OCI-LY7 (cell line): ENCODE data around the gene RAD51B. TPM values are rescaled to one million over a fixed set of nuclear protein-coding genes. Genes with fewer than 3 reads are reported as not detected.

ENCODE experiments used
- BruUV-seq: library from RNA; stranded (reverse); fragments of 400-500 nt; replicated peaks from 2 replicates; lab custom pipeline; 2021; lab: Mats Ljungman, UMichigan
- CTCF ChIA-PET: fragments of 300-600 bp; sonication (Branson Sonifier 250); formaldehyde crosslinking; loops from one replicate; lab custom pipeline; 2022; ENCODE audit warnings: antibody characterized with exemption; ENCODE audit not compliant: unreplicated experiment; lab: Charles Lee
- POLR2A ChIA-PET: fragments of 300-600 bp; sonication (Branson Sonifier 250); formaldehyde crosslinking; loops from one replicate; lab custom pipeline; 2022; ENCODE audit warnings: antibody characterized with exemption; lab: Charles Lee
- DNase-seq: peaks from one replicate; pipeline ENCODE4 v3.0.0-alpha.2; 2015; ENCODE audit warnings: low spot score
- H2AFZ ChIP-seq: fragments of 200-600 bp; sonication (generic), shearing (Covaris generic); 2 replicates; pipeline ENCODE4 v1.6.1; 2014; ENCODE audit warnings: mild to moderate bottlenecking, antibody characterized with exemption, low read length, moderate library complexity
- H3K27ac ChIP-seq: fragments of 200-600 bp; sonication (generic); 2 replicates; pipeline ENCODE4 v1.5.1; 2014; ENCODE audit warnings: mixed run types, low read depth, mild to moderate bottlenecking, moderate library complexity, low read length, inconsistent platforms; ENCODE audit not compliant: poor library complexity, severe bottlenecking
- H3K36me3 ChIP-seq: fragments of 200-600 bp; sonication (generic); 2 replicates; pipeline ENCODE4 v1.6.1; 2014; ENCODE audit warnings: mild to moderate bottlenecking, antibody characterized with exemption, low read length, moderate library complexity, mixed read lengths; ENCODE audit not compliant: insufficient read depth
- H3K4me1 ChIP-seq: fragments of 200-600 bp; sonication (generic); 2 replicates; pipeline ENCODE4 v1.5.1; 2014; ENCODE audit warnings: mild to moderate bottlenecking, low read length; ENCODE audit not compliant: insufficient read depth, poor library complexity, severe bottlenecking
- H3K4me2 ChIP-seq: fragments of 200-600 bp; sonication (generic); 2 replicates; pipeline ENCODE4 v1.6.1; 2014; ENCODE audit warnings: mild to moderate bottlenecking, low read length
- H3K4me3 ChIP-seq: fragments of 200-600 bp; sonication (generic); 2 replicates; pipeline ENCODE4 v1.5.1; 2014; ENCODE audit warnings: mild to moderate bottlenecking, low read depth, low read length; ENCODE audit not compliant: poor library complexity, severe bottlenecking
- H3K79me2 ChIP-seq: fragments of 200-600 bp; sonication (generic); 2 replicates; pipeline ENCODE4 v1.6.1; 2016; ENCODE audit warnings: low read depth, mild to moderate bottlenecking, low read length, moderate library complexity, mixed read lengths; ENCODE audit not compliant: insufficient read depth
- H3K9me2 ChIP-seq: fragments of 200-600 bp; sonication (generic); 2 replicates; pipeline ENCODE4 v1.6.1; 2016; ENCODE audit warnings: mild to moderate bottlenecking, low read length, mixed read lengths; ENCODE audit not compliant: insufficient read depth
- H3K9me3 ChIP-seq: fragments of 200-600 bp; sonication (generic); 2 replicates; pipeline ENCODE4 v1.6.1; 2014; ENCODE audit warnings: mild to moderate bottlenecking, mixed run types, low read length, mixed read lengths
- H4K20me1 ChIP-seq: fragments of 200-600 bp; sonication (generic); 2 replicates; pipeline ENCODE4 v1.6.1; 2014; ENCODE audit warnings: mild to moderate bottlenecking, antibody characterized with exemption, low read length, moderate library complexity, mixed read lengths; ENCODE audit not compliant: insufficient read depth
- CTCF ChIP-seq: fragments of 200-600 bp; sonication (generic); conservative IDR thresholded peaks from 2 replicates; pipeline ENCODE4 v1.5.1; 2014; ENCODE audit warnings: mild to moderate bottlenecking, antibody characterized with exemption, low read length, moderate library complexity, mixed read lengths
- EZH2phosphoT487 ChIP-seq: fragments of 200-600 bp; sonication (generic); IDR thresholded peaks from 2 replicates; pipeline ENCODE4 v1.6.1; 2018; ENCODE audit warnings: low read depth, borderline replicate concordance, mild to moderate bottlenecking, mixed run types, antibody characterized with exemption, low read length, moderate library complexity, mixed read lengths
- intact Hi-C: fragments of 100-400 bp; cut with micrococcal nuclease; formaldehyde crosslinking; loops from one replicate; pipeline ENCODE4 v1.10.0; 2022; ENCODE audit not compliant: unreplicated experiment
- total RNA-seq, 2 experiments: library from RNA; depleted of rRNA in 1 of 2; stranded (reverse); fragments of >200 nt in 1 of 2; shearing (Covaris generic) in 1 of 2; gene quantifications; 2 replicates each; pipeline ENCODE4 v1.2.3, GENCODE V29; 2014 to 2022

Gene RAD51B
- total RNA-seq, 2 experiments from 2014 or later: 41.4 to 89.9 TPM

DNA sequence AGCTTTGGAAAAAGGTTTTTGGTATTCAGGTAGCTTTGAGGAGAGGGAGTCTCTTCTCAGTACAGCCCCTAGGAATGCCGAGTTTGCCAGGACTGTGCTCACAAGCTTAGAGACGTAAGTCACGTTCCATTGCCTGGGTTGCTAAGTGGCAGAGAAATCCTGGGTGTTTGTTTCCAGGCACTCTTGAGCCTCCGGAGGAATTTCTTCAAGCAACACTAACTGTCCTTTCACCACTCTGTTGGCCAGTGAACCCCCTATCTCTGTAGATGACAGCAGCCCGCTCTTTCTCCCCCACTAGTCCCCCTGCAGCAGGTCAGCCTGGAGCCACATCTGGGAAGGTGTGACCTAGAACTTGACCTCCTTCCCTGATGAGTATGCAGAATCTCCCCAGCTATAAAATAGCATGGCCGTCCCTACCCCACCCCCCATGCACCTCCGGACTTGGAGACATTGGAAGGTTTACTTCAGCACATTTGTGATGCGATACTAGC lies 810.5 kb downstream of the RAD51B start:
- intact Hi-C loops: no loop called here

GRCh38 chr14:68630611-68631393 lies 811.2 kb downstream of the RAD51B start:
- Histone ChIP-seq H4K20me1 (no peaks in the 10 kb centered on the region), H3K4me2 (no peak overlapping the region), H3K9me3 (no peaks in the 10 kb centered on the region), H3K27ac (no peak overlapping the region), H3K36me3 (no peaks in the 10 kb centered on the region), H3K79me2 (no peaks in the 10 kb centered on the region), H3K4me3 (no peak overlapping the region), H3K9me2 (no peaks in the 10 kb centered on the region), H2AFZ (no peak overlapping the region), H3K4me1 (no peaks in the 10 kb centered on the region)
- ChIA-PET CTCF (no interaction called here), POLR2A (interaction anchor here (1.1 to 1.3 kb wide), 3 partner anchors 13 to 183 kb away, joined by 3 to 4 read pairs (median 3); no protein-coding TSS in a partner anchor)
- BruUV-seq: no TSS peak
- no peak for DNase-seq
- intact Hi-C loops: no loop called here
- no peak for TF ChIP-seq CTCF
- no peak for TF ChIP-seq EZH2phosphoT487

More for the DNA sequence above, 810.5 kb downstream of the RAD51B start:
- CTCF ChIA-PET: no interaction called here
- H3K9me2 ChIP-seq: no peaks in the 10 kb centered on the region
- H3K79me2 ChIP-seq: no peaks in the 10 kb centered on the region
- no peak overlapping the region for H3K4me2 ChIP-seq
- H3K4me1 ChIP-seq: no peaks in the 10 kb centered on the region
- H3K9me3 ChIP-seq: no peaks in the 10 kb centered on the region
- H3K36me3 ChIP-seq: no peaks in the 10 kb centered on the region
- no peaks in the 10 kb centered on the region for H4K20me1 ChIP-seq
- TF ChIP-seq EZH2phosphoT487: no peak
- TF ChIP-seq CTCF: no peak
- DNase-seq: no peak
- no peak overlapping the region for H2AFZ ChIP-seq
- H3K27ac ChIP-seq: no peak overlapping the region
- no TSS peak for BruUV-seq
- no peak overlapping the region for H3K4me3 ChIP-seq
- POLR2A ChIA-PET: interaction anchor here (0.8 to 1.3 kb wide), 5 partner anchors 13 to 383 kb away, joined by 3 to 4 read pairs (median 3); no protein-coding TSS in a partner anchor
